ENCODE data around the gene TMTC2. TPM values are rescaled to one million over a fixed set of nuclear protein-coding genes. Genes with fewer than 3 reads are reported as not detected.

The TMTC2 gene
- total and polyA plus RNA-seq, 2 donors (not counting 3 experiments of a cell fraction or from before 2014, with no cell fraction given), result 4.1 to 7.8 TPM

DNA sequence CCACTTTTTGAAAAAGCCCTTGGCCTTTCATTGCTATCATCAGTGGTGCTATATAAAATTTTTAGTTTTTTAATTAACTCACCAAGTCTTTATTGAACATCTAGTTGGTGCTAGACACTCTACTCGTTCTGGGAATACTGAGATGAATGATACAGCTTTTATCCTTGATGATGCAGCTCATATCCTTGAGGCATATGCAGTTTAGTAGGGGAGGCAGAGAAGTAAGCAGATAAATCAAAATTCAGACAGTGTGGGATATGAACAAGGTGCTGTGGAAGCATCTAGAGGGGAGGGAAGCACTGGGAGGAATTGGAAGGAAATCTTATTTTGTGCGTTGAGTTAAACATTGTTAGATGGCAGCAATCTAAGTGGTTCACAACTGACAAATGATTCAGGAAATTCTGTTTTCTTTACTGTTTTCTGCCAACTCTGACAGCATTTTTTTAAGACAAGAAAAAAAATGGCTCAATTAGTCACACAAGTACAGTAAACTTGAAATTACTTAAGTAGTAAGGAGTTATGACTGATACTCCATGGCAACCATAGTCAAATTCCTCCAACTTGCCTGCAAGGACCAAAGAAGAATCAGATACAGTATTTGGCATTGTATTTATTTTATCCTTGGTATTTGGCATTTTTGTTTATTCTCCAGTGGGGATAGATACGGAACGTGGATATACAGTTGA is 119.2 kb downstream of the TMTC2 start:
- no peaks in the 10 kb centered on the region for H3K36me3 ChIP-seq (ENCODE audit: control insufficient read depth in 2 of 2, extremely low read depth in 1 of 2, insufficient read depth in 2 of 2, low read length in 2 of 2)
- ChIA-PET CTCF (no interaction called here), POLR2A (no interaction called here)
- intact Hi-C loops (cut with micrococcal nuclease), result no loop called here
- TF ChIP-seq POLR2A (IDR thresholded peaks at IDR 0.05; ENCODE audit: low read depth, low read length), result no peak
- DNase-seq (ENCODE audit: low read depth, low spot score), result no peak
- BruUV-seq (replicated peaks), result no TSS peak
- H3K27me3 ChIP-seq (ENCODE audit: control insufficient read depth in 2 of 2, insufficient read depth in 2 of 2, low read length in 2 of 2), result no peaks in the 10 kb centered on the region
- H3K4me3 ChIP-seq (replicated peaks in 1 of 3; ENCODE audit: insufficient read depth in 1 of 3, low read depth in 1 of 3, low read length in 3 of 3), result no peak overlapping the region
- no peaks in the 10 kb centered on the region for H3K9me1 ChIP-seq (replicated peaks; ENCODE audit: control insufficient read depth, extremely low read depth, insufficient read depth, low read length)
- H3K79me2 ChIP-seq (ENCODE audit: control insufficient read depth, insufficient read depth, low read length), result no peaks in the 10 kb centered on the region
- no peaks in the 10 kb centered on the region for H4K20me1 ChIP-seq (replicated peaks; ENCODE audit: control insufficient read depth, extremely low read depth, insufficient read depth, low read length)
- H3K4me1 ChIP-seq (ENCODE audit: control insufficient read depth, extremely low read depth, insufficient read depth, low read length), result no peaks in the 10 kb centered on the region
- no peak overlapping the region for H2AFZ ChIP-seq (ENCODE audit: low read depth, low read length)
- no peak overlapping the region for H3K27ac ChIP-seq (ENCODE audit: insufficient read depth, low read depth, low read length)
- H3K9ac ChIP-seq (replicated peaks; ENCODE audit: extremely low read depth, insufficient read depth, low read length), result no peak overlapping the region
- dilution Hi-C loops (cut with MboI; ENCODE audit: extremely low pct_ligation_motif_present, low sequenced_read_pairs), result no loop called here
- no peak overlapping the region for H3K4me2 ChIP-seq (ENCODE audit: insufficient read depth, low read length)
- FAIRE-seq, result no peak
- no peaks in the 10 kb centered on the region for H3K9me3 ChIP-seq (replicated peaks; ENCODE audit: control insufficient read depth, insufficient read depth, low read length)

DNA sequence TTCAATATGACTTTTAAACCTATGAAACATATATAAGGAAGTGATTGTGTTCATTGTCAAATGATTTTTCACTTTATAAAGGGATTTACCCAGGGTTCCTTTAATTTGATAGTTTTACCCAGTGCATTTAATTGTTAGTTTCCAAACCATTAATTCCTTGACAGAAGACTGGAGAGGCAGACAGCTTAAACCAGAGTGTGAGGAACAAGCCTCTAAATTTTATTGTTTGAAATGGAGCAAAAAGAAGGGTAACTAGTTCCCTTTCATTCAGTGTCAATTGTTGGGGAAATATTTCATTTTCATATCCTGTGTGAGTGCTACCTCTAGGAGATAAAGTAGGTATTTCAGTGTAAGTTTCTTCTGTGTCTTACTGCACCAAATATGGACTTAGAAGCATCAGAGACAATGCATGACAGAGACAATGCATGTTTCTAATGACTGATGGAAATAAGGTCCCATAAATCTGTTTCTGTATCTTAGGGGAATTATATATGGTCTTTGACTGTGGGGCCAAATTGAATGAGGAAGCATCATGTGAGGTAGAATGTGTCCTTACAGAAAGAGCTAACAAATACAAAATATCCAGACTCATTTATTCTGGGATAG is 120.5 kb downstream of the TMTC2 start:
- Histone ChIP-seq H2AFZ (ENCODE audit: low read depth, low read length) (no peak overlapping the region), H4K20me1 (replicated peaks; ENCODE audit: control insufficient read depth, extremely low read depth, insufficient read depth, low read length) (no peaks in the 10 kb centered on the region), H3K27me3 (ENCODE audit: control insufficient read depth in 2 of 2, insufficient read depth in 2 of 2, low read length in 2 of 2) (no peaks in the 10 kb centered on the region), H3K9ac (replicated peaks; ENCODE audit: extremely low read depth, insufficient read depth, low read length) (no peak overlapping the region), H3K9me3 (replicated peaks; ENCODE audit: control insufficient read depth, insufficient read depth, low read length) (no peaks in the 10 kb centered on the region), H3K9me1 (replicated peaks; ENCODE audit: control insufficient read depth, extremely low read depth, insufficient read depth, low read length) (no peaks in the 10 kb centered on the region), H3K79me2 (ENCODE audit: control insufficient read depth, insufficient read depth, low read length) (no peaks in the 10 kb centered on the region), H3K27ac (ENCODE audit: insufficient read depth, low read depth, low read length) (no peak overlapping the region), H3K36me3 (ENCODE audit: control insufficient read depth in 2 of 2, extremely low read depth in 1 of 2, insufficient read depth in 2 of 2, low read length in 2 of 2) (no peaks in the 10 kb centered on the region), H3K4me3 (replicated peaks in 1 of 3; ENCODE audit: insufficient read depth in 1 of 3, low read depth in 1 of 3, low read length in 3 of 3) (no peak overlapping the region), H3K4me1 (ENCODE audit: control insufficient read depth, extremely low read depth, insufficient read depth, low read length) (no peaks in the 10 kb centered on the region), H3K4me2 (ENCODE audit: insufficient read depth, low read length) (no peak overlapping the region)
- POLR2A ChIA-PET, result no interaction called here
- TF ChIP-seq POLR2A (IDR thresholded peaks at IDR 0.05; ENCODE audit: low read depth, low read length) (no peak), GATA2 (IDR thresholded peaks at IDR 0.05; ENCODE audit: insufficient read depth, insufficient read length, low read depth, low read length) (no peak), CTCF (IDR thresholded peaks at IDR 0.05; ENCODE audit: extremely low read depth in 1 of 2, insufficient read depth in 1 of 2, low read depth in 1 of 2, low read length in 2 of 2) (no peak)
- dilution Hi-C loops (cut with MboI; ENCODE audit: extremely low pct_ligation_motif_present, low sequenced_read_pairs) (no loop called here), intact Hi-C loops (cut with micrococcal nuclease) (no loop called here)
- DNase-seq (ENCODE audit: low read depth, low spot score) (no peak), FAIRE-seq (no peak)
- CTCF ChIA-PET, result interaction anchor here (1.0 to 1.3 kb wide), 2 partner anchors 9 to 15 kb away, joined by 3 to 4 read pairs; no protein-coding TSS in a partner anchor
- BruUV-seq (replicated peaks), result no TSS peak
